GM04504 (cell line): ENCODE data around the gene ARHGAP9.
"Not testable (repeated sequence)": the region's sequence is repeated elsewhere in the genome, so short reads cannot be mapped to it uniquely, and the experiment has no call there.

Experiments used
- DNase-seq: peaks from one replicate; pipeline ENCODE4 v3.0.0-alpha.2; 2012; ENCODE audit warnings: low read depth

The ARHGAP9 gene

GRCh38 chr12:57456737-57457490, 22.8 kb downstream of the ARHGAP9 start:
- DNase-seq: no peak

- no peak for DNase-seq
Measured at GRCh38 chr12:57456145-57456700, 23.4 kb downstream of the ARHGAP9 start.

GRCh38 chr12:57455374-57456144, 24.1 kb downstream of the ARHGAP9 start:
- DNase-seq: no peak

GRCh38 chr12:57454566-57455373, 24.9 kb downstream of the ARHGAP9 start, which contains the start of gene INHBE:
Gene INHBE (plus strand): TSS chr12:57455307. CDS start chr12:57455537, 230 bp downstream.
- DNase-seq: peak; percentile 78

DNA sequence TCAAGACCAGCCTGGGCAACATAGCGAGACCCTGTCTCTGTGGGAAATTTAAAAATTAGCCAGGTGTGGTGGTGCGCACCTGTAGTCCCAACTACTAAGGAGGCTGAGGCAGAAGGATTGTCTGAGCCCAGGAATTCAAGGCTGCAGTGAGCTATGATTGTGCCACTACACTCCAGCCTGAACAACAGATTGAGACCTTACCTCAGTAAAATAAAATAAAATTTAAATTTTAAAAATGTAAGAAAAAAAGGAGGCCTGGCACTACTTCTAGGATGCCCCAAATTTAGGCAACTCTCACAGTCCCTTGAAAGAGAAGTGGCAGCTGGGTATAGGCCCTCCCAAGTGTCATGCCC, 25.5 kb downstream of the ARHGAP9 start:
- DNase-seq: no peak

- no peak for DNase-seq
Measured at GRCh38 chr12:57452937-57453509, 26.6 kb downstream of the ARHGAP9 start.

DNA sequence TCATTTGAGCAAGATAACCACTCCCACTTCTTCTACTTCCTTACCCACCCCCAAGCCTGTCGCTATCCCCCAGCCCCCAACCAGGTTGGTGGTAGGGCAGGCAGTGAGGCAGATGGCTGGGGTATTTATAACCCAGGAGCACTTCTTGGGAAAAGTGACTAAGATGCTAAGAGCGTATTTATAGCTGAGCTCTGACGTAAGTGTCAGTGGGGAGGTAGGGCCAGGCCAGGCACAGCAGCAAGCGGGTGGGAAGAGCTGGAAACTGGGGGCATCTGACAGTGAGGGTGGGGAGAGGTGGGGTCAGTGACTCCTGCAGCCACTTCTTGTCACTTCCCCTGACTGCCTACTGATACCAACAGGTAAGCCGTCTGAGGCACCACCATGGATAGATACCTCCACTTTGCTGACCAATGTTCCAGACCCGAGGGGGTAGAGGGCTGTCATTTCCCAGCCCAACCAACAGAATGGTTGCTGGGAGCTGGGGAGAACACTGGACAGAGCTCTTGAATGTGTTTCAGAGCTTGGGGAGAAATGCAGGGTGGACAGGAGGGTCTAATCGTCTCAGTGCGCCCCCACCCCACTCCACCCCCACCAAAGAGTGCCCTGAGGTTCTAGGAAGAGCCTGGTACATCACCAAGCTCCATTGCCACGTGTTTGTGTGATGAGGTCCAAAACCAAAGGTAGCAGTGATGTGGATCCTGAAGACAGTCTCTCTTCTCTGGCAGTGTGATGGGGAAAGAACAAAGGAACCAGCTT, 27.3 kb downstream of the ARHGAP9 start:
- peak; percentile 72 for DNase-seq

GRCh38 chr12:57451233-57451778, 28.4 kb downstream of the ARHGAP9 start:
- no peak for DNase-seq

DNA sequence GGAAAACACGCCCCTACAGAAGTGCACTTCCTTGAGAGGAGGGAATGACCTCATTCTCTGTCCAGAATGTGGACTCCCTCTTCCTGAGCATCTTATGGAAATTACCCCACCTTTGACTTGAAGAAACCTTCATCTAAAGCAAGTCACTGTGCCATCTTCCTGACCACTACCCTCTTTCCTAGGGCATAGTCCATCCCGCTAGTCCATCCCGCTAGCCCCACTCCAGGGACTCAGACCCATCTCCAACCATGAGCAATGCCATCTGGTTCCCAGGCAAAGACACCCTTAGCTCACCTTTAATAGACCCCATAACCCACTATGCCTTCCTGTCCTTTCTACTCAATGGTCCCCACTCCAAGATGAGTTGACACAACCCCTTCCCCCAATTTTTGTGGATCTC, 29.6 kb downstream of the ARHGAP9 start:
- no peak for DNase-seq

GRCh38 chr12:57449375-57449774, 30.3 kb downstream of the ARHGAP9 start:
- no peak for DNase-seq

DNA sequence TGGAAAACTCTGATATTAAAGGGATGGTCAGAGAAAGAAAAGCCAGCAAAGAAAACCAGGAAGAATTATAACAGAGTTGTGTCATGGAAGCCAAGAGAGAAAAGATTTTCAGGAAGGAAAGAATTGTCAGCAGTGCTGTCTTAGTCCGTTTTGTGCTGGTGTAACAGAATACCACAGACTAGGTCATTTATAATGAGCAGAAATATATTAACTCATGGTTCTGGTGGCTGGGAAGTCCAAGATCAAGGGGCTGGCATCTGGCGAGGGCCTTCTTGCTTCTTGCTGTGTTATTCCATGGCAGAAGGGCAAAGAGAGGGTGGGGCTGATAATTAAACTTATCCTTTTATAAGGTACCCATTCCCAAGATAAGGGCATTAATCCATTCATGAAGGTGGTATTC, 31.0 kb downstream of the ARHGAP9 start:
- DNase-seq: no peak

DNA sequence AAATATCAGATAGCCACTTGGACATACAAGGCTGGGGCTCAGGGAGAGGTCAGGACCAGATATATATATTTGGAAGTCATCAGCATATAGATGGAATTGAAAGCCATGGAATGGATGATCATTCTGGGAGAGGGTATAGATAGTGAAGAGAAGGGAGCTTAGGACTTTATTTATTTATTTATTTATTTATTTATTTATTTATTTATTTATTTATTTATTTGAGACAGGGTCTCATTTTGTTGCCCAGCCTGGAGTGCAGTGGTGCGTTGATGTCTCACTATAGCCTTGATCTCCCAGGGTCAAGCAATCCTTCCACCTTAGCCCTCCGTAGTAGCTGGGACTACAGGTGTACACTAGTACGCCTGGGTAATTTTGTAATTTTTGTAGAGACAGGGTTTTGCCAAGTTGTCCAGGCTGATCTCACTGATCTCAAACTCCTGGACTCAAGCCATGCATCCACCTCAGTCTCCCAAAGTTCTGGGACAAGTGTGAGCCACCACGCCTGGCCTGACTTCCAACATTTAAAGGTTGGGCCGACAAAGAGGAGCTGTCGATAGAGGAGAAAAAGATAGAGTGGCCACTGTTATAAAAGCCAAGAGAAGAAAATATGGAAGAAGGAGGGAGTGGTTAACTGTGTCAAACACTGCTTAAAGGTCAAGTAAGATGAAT, 33.2 kb downstream of the ARHGAP9 start:
- no peak for DNase-seq

GRCh38 chr12:57444744-57445143, 34.9 kb downstream of the ARHGAP9 start:
- no peak for DNase-seq

GRCh38 chr12:57444337-57444736, 35.3 kb downstream of the ARHGAP9 start:
- not testable (repeated sequence) for DNase-seq

- DNase-seq: no peak
Measured at GRCh38 chr12:57441846-57442427, 37.7 kb downstream of the ARHGAP9 start.

- not testable (repeated sequence) for DNase-seq
Measured at GRCh38 chr12:57441393-57441792, 38.3 kb downstream of the ARHGAP9 start.

GRCh38 chr12:57439762-57440266, 39.9 kb downstream of the ARHGAP9 start:
- DNase-seq: no peak

DNA sequence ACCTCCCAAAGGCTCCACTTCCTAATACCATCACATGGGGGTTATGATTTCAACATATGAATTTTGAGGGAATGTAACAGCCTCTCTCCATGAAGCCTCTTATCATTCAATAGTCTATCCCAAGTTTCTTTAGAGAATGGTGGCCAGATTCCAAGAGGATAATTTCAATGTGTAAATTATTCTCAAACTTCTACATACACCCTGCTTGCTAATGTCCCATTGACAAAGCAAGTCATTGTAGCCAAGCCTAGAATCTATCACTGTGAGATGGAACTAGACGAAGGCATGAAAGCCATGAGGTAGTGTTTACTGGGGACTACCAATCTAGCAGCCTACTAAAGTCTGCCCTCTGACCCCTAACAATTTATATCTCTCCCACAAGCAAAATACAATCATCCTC, 41.3 kb downstream of the ARHGAP9 start:
- DNase-seq: no peak

DNA sequence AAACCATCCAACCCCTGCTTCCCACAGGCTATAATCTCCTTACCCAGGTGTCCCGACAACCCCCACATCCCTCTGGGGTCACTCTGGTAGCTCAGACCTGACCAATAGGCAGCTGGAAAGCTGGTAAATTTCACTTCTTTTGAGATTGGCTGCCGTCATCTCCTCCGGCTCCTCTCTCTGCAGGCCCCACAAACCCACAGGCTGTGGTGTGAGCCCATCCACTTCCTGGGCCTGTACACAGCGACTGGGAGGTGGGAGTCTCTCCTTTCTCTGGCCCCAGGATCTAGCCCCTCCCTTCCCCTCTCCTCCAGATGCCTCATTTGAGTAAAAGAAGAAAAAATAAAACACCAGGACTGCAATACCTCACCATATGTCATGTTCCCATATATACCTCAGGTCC, 44.4 kb downstream of the ARHGAP9 start:
- DNase-seq: no peak
